ENCODE data around the gene VAC14.

DNA sequence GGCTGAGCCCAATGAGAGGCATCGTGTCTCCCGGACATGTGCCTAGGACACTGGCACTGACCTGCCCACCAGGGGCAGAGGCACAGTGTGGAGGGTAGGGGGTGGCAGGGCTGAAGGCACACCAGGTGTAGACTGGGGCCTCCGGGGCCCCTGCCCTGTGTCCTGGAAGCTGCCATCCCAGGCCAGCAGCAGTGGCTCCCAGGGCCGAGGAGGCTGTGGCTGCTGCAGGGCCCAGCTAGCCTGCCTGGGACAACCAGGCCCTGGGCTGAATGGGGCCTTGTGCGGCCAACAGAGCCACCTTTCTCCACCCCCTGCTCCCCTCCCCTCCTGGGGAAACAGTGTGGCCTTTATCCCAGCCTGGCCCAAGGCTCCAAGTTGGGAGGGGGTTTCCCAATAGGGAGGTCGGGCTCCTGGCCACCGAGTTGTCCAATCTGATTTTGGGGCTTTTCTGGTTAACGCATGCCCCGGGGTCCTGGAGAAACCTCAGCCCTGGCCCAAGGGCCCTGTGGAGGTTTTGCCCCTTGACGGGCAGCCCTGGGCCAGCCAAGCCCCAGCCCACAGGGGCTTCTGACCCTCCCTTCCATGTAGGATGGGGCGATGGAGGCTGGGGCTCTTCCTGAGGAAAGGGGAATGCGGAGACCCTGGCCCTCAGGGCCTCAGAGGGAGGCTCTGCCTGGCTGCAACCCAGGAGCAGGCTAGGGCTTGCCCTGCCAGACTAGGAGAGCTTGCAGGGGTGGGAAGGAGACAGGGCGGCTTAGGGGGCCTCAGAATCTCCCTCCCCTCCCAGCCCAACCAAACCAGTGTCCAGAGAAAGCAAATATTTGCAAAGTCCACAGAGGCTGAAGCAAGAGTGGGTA is 119.3 kb downstream of the VAC14 start:
- TF ChIP-seq KLF10 (tag by site-specific recombination; IDR thresholded peaks at IDR 0.05) (no peak), ZNF138 (tag by site-specific recombination; IDR thresholded peaks at IDR 0.05; ENCODE audit: borderline replicate concordance) (no peak), REPIN1 (tag by site-specific recombination; IDR thresholded peaks at IDR 0.05; ENCODE audit: low read depth) (no peak), ZNF114 (tag by site-specific recombination; IDR thresholded peaks at IDR 0.05) (no peak), ZNF202 (tag by site-specific recombination; IDR thresholded peaks at IDR 0.05; ENCODE audit: borderline replicate concordance) (no peak), RBAK (tag by site-specific recombination; IDR thresholded peaks at IDR 0.05) (no peak), ZSCAN16 (tag by site-specific recombination; IDR thresholded peaks at IDR 0.05) (no peak), ZNF274 (IDR thresholded peaks at IDR 0.05; ENCODE audit: low read length) (no peak), ZNF274 (tag by site-specific recombination; IDR thresholded peaks at IDR 0.05; ENCODE audit: borderline replicate concordance) (no peak), ZNF302 (tag by site-specific recombination; IDR thresholded peaks at IDR 0.05; ENCODE audit: low read depth) (no peak)
- TF ChIP-seq, protein P1, sequence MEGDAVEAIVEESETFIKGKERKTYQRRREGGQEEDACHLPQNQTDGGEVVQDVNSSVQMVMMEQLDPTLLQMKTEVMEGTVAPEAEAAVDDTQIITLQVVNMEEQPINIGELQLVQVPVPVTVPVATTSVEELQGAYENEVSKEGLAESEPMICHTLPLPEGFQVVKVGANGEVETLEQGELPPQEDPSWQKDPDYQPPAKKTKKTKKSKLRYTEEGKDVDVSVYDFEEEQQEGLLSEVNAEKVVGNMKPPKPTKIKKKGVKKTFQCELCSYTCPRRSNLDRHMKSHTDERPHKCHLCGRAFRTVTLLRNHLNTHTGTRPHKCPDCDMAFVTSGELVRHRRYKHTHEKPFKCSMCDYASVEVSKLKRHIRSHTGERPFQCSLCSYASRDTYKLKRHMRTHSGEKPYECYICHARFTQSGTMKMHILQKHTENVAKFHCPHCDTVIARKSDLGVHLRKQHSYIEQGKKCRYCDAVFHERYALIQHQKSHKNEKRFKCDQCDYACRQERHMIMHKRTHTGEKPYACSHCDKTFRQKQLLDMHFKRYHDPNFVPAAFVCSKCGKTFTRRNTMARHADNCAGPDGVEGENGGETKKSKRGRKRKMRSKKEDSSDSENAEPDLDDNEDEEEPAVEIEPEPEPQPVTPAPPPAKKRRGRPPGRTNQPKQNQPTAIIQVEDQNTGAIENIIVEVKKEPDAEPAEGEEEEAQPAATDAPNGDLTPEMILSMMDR (tag by site-specific recombination; IDR thresholded peaks at IDR 0.05) = no peak

Data from HEK293 (cell line).